NCI-H2196 treated with DMSO at 0.1 percent for 48 hours (cell line): ENCODE measurements around the gene VENTX.

Experiments
- DNase-seq: peaks from one replicate; lab custom pipeline; 2025; ENCODE audit not compliant: unreplicated experiment; lab: John Stamatoyannopoulos, UW

Gene VENTX

DNA sequence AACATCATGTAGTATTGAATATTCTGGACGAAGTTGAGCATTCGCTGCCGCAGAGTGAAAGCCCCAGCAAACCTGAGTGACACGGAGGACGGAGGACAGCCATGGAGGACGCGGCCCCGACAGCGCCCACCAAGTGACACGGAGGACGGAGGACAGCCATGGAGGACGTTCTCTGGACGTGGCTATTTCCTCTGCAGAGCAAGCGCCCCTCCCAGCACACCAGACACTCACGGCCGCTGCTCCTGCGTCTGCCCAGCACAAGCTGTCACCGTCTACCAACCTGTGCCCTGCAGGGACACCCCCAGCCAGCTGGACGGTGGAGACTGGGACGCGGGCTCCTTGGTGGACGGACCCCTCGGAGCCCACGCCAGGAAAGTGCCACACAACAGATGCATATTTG, 46.3 kb downstream of the VENTX start:
- no peak for DNase-seq

DNA sequence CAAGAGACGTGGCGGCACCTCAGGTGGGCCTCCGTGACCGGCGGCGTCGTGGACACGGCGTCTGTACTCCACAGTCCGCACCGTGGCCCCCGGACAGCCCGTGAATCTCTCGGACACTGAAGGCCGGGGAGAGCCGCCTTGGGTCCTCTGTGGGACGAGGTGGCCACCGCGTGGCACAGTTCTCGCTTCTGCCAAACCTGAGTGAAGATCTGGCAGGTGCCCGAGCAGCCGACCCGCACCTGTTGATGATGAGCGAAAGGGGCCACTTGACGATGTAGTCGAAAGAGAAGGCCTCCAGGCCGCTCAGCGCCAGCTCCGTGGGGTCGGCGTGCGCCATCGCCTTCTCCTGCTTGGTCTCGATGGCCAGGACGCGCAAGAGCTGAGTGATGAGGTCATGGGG, 47.6 kb downstream of the VENTX start:
- no peak for DNase-seq

GRCh38 chr10:133286366-133286765, 48.7 kb downstream of the VENTX start:
- DNase-seq = no peak

DNA sequence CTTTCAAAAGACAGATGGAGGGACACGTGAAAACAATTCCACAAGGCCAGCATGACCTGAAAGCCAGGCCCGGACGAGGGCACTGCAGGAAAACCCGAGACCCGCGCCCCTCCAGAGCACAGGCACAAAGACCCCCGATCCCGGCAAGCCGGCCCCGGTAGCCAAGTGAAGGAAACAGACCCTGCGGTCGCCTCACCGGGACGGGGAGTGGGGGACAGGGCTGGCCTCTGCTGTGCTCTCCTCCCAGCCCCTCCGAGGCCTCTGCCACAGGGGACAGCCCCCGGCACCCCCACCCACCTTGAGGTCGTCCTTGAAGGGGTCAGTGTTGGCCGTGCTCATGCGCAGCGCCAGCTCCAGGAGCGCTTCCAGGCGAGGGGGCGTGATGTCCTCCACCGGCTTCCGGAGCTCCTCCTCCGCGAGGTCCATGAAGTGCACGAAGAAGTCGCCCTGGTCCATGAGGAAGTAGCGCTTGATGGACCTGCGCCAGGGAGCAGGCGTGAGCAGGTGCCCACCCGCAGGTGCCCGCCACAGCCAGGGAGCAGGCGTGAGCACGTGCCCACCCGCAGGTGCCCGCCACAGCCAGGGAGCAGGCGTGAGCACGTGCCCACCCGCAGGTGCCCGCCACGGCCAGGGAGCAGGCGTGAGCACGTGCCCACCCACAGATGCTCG, 50.3 kb downstream of the VENTX start:
- no peak for DNase-seq

- DNase-seq = no peak
Observed at GRCh38 chr10:133289761-133290160, 52.1 kb downstream of the VENTX start.
